NK-92 (cell line): Measurements from ENCODE around the gene SIT1.

Experiments used
- DNase-seq: peaks from one replicate; lab custom pipeline; 2025; ENCODE audit not compliant: unreplicated experiment; lab: John Stamatoyannopoulos, UW

SIT1 gene

DNA sequence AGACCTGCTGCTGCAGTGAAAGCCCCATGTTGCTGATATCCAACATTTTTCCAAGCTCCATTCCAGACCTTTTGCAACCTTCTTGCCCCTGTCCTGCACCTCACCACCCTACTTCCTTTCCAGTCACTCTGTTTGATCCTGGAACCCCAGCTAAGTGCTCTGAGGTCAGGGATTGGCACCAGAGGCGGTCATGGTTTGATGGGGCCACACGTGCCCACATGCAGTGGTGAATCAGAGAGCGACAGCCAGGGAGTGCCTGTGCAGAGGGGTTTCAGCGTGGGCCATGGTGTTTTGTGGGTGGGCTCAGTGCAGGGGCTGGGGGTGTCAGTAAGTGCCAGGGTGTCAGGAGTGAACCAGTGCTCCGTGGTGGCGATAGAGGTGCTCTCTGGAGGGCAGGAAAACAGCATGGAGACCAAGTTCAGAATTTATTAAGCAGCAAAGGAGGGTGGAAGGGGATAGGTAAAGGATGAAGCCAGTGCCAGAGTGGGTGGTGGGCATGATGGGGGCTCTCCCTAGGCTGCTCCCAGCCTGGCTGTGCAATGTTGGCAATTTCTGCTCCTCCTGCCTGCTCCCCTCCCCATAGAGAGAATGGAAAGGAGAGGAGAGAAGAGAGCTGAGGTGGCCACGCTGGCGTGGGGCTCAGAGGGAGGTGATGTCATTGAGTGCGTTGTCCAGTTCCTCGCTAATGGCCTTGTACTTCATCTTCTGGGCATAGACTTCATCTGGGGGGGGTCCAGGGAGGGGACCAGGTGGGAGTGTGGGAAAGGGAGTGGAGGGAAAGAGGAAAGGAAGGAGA lies 32.0 kb upstream of the SIT1 start:
- DNase-seq, result no peak

DNA sequence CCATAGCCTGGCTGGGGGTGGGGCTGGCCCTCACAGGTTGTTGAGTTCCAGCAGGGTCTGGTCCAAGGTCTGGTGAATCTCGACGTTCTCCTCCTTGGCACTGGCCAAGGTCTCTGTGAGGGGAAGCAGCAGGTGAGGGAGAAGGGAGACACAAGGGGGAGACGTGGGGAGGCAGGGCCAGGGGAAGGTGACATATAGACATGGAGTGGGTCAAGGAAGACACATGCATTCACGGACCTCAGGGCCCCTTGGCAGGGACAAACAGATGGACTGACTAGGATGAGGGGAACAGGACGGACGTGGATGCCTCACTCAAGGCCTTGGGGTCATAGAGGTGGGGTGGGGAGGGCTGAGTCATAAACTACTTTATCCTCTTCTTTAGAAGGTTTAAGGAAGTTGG lies 31.3 kb upstream of the SIT1 start:
- no peak for DNase-seq

DNA sequence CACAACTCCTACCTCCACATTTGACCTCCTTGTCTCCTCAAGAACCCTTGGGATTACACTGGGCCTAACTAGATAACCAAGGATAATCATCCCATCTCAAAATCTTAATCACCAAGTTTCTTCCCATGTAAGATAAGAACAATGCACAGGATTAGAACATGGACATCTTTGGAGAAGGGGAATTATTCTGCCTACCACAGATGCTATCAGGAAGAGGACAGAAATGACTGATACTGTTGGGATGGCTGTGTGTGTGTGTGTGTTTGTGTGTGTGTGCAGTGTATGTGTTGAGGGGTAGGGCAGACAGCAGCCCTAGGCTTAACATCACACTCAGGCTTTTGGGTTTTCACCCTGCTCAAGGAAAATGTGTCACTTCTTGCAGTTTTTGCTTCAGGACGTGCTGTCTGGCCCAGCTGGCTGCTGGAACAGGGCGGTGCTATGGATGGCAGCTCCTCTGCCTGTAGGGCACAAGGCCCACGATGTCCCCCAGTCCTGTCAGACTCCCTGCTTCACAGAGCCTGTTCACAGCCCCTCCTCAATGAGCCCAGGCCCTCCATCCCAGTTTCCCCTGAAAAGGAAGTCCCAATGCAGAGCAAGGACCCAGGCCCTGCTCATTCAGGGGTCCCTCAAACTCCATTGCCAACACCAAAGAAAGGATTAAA lies 30.7 kb upstream of the SIT1 start:
- no peak for DNase-seq

DNA sequence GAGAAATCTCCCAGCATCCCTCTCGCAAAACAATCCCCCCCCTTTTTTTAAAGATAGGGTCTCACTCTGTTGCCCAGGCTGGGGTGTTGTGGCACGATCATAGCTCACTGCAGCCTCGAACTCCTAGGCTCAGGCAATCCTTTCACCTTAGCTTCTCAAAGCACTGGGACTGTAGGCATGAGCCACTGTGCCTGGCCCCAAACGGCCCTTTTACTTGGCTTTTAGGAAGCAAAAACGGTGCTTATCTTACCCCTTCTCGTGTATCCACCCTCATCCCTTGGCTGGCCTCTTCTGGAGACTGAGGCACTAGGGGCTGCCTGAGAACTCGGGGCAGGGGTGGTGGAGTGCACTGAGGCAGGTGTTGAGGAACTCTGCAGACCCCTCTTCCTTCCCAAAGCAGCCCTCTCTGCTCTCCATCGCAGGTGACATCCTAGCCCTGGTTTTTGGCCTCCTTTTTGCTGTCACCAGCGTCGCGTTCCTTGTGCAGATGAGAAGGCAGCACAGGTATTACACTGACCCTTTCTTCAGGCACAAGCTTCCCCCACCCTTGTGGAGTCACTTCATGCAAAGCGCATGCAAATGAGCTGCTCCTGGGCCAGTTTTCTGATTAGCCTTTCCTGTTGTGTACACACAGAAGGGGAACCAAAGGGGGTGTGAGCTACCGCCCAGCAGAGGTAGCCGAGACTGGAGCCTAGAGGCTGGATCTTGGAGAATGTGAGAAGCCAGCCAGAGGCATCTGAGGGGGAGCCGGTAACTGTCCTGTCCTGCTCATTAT lies 29.8 kb upstream of the SIT1 start:
- no peak for DNase-seq

DNA sequence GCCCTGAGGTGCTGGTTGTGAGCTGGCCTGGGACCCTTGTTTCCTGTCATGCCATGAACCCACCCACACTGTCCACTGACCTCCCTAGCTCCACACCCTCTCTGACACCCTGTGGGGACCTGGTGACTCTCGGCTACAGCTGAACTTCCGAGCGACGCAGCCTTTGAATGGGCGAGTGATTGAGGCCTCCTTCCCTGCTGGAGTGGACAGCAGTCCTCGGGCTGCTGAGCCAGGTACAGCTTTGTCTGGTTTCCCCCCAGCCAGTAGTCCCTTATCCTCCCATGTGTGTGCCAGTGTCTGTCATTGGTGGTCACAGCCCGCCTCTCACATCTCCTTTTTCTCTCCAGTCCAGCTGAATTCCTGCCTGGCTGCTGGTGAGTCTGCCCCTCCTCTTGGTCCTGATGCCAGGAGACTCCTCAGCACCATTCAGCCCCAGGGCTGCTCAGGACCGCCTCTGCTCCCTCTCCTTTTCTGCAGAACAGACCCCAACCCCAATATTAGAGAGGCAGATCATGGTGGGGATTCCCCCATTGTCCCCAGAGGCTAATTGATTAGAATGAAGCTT lies 29.1 kb upstream of the SIT1 start:
- no peak for DNase-seq

DNA sequence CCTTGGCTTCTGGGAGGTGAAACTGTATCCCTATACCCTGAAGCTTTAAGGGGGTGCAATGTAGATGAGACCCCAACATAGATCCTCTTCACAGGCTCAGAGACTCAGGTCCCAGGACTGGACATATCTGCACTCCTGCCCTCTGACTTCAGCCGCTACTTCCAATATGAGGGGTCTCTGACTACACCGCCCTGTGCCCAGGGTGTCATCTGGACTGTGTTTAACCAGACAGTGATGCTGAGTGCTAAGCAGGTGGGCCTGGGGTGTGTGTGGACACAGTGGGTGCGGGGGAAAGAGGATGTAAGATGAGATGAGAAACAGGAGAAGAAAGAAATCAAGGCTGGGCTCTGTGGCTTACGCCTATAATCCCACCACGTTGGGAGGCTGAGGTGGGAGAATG lies 28.4 kb upstream of the SIT1 start:
- no peak for DNase-seq

DNA sequence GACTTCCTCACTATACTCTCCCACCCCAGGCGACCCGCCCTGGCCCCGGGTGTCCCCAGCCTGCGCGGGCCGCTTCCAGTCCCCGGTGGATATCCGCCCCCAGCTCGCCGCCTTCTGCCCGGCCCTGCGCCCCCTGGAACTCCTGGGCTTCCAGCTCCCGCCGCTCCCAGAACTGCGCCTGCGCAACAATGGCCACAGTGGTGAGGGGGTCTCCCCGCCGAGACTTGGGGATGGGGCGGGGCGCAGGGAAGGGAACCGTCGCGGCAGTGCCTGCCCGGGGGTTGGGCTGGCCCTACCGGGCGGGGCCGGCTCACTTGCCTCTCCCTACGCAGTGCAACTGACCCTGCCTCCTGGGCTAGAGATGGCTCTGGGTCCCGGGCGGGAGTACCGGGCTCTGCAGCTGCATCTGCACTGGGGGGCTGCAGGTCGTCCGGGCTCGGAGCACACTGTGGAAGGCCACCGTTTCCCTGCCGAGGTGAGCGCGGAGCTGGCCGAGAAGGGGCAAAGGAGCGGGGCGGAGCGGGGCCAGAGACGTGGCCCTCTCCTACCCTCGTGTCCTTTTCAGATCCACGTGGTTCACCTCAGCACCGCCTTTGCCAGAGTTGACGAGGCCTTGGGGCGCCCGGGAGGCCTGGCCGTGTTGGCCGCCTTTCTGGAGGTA lies 25.1 kb upstream of the SIT1 start:
- DNase-seq, result no peak

DNA sequence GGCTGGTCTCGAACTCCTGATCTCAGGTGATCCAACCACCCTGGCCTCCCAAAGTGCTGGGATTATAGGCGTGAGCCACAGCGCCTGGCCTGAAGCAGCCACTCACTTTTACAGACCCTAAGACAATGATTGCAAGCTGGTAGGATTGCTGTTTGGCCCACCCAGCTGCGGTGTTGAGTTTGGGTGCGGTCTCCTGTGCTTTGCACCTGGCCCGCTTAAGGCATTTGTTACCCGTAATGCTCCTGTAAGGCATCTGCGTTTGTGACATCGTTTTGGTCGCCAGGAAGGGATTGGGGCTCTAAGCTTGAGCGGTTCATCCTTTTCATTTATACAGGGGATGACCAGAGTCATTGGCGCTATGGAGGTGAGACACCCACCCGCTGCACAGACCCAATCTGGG lies 24.5 kb upstream of the SIT1 start:
- no peak for DNase-seq

DNA sequence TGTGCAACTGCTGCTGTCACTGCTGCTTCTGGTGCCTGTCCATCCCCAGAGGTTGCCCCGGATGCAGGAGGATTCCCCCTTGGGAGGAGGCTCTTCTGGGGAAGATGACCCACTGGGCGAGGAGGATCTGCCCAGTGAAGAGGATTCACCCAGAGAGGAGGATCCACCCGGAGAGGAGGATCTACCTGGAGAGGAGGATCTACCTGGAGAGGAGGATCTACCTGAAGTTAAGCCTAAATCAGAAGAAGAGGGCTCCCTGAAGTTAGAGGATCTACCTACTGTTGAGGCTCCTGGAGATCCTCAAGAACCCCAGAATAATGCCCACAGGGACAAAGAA lies 23.3 kb upstream of the SIT1 start:
- DNase-seq, result no peak

DNA sequence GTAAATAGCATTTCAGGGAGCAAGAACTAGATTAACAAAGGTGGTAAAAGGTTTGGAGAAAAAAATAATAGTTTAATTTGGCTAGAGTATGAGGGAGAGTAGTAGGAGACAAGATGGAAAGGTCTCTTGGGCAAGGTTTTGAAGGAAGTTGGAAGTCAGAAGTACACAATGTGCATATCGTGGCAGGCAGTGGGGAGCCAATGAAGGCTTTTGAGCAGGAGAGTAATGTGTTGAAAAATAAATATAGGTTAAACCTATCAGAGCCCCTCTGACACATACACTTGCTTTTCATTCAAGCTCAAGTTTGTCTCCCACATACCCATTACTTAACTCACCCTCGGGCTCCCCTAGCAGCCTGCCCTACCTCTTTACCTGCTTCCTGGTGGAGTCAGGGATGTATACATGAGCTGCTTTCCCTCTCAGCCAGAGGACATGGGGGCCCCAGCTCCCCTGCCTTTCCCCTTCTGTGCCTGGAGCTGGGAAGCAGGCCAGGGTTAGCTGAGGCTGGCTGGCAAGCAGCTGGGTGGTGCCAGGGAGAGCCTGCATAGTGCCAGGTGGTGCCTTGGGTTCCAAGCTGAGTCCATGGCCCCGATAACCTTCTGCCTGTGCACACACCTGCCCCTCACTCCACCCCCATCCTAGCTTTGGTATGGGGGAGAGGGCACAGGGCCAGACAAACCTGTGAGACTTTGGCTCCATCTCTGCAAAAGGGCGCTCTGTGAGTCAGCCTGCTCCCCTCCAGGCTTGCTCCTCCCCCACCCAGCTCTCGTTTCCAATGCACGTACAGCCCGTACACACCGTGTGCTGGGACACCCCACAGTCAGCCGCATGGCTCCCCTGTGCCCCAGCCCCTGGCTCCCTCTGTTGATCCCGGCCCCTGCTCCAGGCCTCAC lies 22.6 kb upstream of the SIT1 start, which contains the start of gene CA9:
Gene CA9, plus strand, starts transcription at position 797 of the 893 bp plus-strand sequence. Its CDS starts 32 bp downstream, at position 829.
- no peak for DNase-seq

DNA sequence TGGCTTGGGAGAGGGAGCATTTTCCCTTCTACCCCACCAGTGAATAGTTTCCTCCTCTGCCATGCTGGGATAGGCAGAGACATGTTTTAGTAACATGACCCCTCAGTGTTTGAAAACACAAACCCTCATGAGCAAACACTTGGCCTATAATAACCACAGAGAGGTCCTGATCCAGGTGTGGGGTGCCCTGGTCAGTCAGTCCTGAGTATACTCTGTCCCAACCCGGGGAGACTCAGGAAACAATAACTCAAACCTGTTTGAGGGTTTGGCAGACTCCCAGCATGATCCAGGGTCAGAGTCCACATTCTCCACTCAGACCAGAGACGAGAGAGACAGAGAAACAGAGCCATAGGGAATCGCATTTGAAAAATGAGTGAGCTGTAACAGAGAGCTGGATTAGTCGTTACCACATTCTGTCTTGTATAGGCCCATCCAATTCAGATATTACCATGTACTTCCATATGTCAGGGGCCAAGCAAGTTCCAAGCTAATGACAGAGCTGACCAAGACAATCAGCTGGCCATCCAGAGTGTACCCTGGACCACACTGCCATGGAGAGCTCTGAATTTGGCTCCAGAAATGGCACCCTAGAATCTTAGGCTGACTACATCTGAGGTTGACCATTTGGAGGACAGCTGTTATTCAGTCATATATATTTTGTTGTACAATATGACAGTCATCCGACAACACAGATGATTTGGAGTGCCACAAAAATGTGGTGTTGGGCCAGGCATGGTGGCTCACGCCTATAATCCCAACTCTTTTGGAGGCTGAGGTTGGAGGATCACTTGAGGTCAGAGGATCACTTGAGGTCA lies 18.8 kb upstream of the SIT1 start:
- DNase-seq, result no peak

DNA sequence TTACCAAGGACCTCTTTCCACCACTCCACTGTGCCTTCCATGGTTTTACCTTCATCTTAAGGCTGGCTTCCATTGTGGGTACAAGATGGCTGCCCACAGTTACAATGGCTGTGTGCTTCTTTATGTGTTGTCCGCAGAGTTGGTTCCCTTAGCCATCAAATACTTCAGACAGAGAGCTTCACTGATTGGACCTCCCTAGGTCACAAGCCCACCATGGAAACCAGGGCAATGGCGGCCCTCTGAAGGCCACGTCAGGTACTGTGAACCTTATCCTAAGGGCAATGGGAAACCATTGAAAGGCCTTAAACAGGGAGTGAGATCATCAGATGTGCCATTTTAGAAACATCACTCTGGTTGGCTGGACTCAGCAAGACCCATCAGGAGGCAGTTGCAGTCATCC lies 17.2 kb upstream of the SIT1 start:
- no peak for DNase-seq

DNA sequence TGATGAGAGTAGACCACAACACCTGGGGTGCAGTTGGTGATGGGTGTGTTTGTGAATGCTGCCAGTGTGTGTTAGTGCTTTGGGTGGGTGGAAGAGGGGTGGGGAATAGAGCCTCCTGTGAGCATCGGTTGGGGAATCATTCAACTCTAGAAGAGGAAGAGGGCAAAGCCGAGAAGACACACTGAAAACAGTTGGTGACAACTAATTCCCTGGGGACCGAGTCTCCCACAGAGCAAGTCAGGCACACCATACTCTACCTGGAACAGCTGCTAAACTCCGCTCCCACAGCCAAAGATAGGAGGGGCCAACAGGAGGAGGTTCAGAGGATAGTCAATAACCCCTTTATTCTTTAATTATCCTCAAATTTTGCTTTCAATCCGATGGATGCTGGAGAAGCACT lies 15.8 kb upstream of the SIT1 start:
- DNase-seq, result no peak

DNA sequence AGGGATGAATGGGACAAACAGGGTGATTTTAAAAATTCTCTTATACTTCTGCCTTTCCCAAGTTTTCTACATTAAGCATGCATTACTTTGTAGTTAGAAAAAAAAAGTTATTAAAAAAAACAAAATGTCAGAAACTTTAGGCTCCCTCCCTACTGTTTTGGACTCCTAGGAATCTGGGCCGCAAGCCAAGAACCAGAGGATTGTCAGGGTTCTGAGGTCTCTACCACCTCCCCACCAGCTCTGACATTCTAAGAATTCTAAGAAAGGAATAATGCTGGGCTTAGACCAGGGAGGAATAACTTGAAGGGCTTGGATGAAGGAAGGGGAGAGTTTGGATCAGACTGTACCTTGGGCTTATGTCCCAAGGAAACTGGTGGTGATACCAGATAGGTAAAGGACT lies 15.3 kb upstream of the SIT1 start:
- DNase-seq, result no peak

DNA sequence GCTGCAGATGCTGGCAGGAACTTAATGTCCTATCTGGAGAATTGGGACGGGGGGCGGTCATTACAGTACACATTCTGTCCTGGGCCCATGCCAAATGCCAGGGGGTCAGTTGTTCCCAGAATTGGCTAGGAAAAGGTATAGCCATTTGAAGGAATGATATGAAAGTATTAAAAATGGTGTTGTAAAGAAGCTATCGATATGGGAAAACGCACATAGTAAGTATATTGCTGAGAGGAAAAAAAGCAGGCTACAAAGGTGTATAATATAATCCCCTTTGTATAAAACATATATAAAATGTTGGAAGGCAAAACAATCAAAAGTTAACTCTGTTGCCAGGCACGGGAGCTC lies 14.7 kb upstream of the SIT1 start:
- no peak for DNase-seq

DNA sequence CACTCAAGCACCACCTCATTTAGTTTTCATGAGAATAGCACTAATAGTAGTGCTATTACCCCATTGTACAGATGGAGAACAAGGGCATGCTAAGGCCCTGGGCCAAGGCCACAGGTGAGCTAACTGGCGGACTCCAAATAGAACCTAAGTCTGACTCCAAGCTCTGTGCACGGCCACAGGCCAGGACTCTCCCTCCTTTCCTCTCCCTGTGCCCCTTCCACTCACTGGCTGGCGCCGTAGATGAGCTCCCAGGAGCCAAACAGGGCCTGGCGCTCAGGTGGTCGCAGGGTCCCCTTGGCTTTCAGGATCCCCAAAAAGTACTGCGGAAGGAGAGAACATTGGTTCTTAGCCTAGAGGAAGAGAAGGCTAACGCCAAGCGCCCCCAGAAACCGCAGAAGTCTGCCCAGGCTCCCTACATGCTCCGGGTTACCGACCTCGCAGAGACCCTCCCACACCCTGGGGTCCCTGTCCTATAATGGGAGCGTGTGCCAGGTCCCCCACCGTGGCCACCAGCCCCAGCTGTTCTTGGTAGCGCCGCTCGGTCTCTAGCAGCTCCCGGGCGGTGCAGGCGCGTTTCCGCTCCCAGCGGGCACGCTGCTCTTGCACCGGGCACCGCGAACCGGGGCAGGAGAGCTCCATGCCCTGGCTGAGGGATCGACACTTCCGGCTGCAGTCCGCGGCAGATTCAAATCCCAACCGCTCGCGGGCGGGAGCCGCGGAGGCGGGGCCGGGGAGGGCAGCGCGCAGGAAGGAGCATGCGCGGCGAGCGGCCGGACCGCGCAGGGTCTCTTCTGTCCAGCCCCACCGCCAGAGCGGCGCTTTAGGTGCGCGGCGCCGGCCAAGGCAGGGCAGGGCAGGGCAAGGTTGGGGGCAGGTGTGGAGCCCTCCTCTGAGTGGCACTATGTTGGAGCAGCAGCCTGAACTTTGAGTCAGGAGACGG lies 14.1 kb upstream of the SIT1 start, which contains the start of gene ARHGEF39:
Gene ARHGEF39, minus strand, starts transcription at position 665 of the 940 bp plus-strand sequence. Its CDS starts 26 bp downstream, at position 639.
- no peak for DNase-seq

DNA sequence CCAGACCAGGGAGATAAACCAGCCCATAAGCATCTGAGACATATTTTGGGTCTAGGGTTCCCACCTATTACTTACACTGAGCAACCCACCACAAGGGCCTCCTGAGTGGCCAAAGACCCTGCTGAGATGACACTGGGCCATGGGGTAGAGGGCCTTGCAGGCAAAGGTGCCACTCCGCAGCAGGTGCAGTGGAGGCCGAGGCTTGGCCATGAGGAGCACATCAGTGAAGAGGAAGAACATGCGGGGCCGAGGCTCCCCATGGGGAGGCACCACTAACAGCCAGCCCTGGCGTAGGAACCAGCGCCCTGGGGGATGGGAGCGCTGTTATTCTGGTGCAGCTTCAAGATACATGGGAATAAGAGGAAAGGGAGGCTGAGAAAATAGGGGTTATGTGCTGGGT lies 11.7 kb upstream of the SIT1 start:
- DNase-seq, result no peak

DNA sequence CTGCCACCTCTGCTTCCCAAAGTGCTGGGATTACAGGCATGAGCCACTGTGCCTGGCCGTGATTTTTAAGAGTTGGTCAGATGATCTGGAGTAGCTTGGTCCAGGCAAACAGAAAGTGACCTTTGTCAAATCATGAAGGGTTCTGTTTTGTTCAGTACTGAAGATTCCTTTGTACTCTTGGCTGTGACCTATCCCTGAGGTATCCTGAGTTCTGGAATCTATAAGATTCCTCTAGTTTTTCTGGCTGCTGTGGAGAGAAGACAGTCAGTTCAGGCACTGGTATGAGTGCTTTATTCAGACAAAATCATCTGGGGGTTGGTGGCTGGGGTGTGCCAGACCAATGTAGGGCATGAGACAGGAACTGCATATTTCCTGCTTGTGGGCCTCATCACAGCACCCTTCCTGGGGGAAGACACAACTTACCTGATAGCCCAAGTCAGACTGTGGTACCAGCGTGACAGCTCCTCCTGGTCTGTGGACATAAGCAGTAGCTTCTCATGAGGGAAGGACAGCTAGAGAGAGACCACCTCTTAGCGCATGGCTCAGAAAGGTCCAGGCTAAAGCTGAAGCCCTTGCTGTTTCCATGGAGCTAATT lies 11.1 kb upstream of the SIT1 start:
- DNase-seq, result no peak
